Stimulated activated CD8-positive, alpha-beta memory T cell treated with anti-CD3 and anti-CD28 coated beads, Interleukin-7, amount 100 ng/mL, for 48 hours (primary cell): ENCODE measurements around the gene MAB21L4.

Experiments used
- DNase-seq, 2 donors: peaks; one replicate each; pipeline ENCODE4 v3.0.0-alpha.2; 2020; ENCODE audit warnings: low read depth in 1 of 2; ENCODE audit errors: extremely low read depth in 1 of 2

MAB21L4 gene

DNA sequence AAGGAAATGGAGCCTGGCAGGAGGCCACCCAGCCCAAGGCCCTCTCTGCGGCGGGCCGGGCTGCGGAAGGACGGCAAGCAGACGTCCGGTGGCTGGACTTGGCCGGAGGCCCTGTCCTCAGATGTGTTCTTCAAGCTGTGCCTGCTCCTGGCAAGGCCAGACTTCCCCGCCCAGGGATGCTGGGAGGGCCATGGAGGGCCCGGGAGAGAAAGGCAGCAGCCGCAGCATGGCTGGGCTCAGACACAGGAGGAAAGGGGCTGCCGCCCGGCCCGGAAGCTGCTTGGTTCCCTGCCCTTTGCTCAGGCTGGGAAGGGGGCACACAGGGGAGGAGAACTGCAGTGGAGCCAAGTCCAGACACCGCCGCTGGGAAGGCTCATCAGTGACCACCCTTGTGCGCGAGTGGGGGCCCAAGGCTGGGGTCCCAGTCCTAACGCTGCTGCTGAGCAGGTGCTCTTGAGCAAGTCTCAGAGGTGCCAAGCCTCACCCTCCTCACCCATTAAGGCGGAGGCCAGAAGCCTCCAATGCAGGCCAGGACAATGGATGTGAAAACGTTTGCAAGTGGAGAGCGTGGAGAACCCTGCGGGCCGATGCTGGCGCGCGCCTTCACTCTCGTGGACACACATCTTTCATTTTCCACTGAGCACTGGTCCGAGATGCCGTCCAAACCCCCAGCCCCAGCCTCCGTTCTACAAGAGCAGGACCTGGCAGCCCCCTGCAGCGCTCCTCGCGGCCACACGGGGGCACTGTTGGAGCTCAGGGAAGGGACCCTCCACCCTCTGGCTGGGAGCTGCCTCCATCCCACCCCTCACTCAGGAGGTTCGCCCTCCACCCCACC, 18.1 kb upstream of the MAB21L4 start:
- peak; percentile 32 to 44 for DNase-seq

DNA sequence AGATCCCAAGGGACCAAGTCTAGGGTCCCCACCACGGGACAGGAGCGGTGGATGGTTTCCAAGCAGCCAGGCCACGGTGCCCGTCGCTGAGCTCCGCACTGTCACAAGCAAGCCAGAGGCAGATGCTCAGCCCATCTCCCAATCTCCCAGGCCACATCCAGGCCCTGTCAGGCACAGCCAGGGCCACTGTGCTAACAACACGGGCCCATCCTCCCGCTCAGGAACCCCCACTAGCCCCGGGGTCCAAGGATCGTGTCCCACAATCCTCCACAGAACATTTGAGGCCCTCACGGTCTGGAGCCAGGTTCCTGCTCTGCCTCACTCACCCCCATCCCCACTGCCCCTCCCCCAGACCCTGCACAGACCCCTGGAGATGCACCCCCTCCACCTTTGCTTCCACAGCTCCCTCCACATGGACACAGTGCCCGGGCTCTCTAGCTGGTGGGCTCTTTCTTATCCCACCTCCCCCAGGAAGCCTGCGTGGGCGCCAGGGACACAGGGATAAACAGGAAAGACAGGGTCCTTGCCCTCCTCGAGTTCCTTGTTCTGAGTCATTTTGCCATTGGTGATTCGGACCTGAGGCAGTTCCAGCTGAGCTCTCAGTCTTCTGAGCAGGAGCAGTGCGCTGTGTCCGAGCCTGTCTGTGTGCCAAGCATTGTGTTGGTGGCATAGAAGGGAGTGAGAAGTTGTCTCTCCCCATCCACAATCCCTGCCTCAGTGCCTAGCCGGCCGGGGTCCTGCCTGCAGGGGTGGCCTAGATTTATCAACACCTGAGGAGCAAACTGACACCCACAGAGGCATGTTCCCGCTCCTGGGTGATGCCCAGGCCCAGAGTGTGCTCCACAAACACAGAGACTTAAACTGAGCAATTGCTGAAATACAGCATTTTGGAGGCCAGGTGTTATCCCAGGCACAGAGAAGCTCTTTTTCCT, 17.2 kb upstream of the MAB21L4 start:
- DNase-seq: no peak

DNA sequence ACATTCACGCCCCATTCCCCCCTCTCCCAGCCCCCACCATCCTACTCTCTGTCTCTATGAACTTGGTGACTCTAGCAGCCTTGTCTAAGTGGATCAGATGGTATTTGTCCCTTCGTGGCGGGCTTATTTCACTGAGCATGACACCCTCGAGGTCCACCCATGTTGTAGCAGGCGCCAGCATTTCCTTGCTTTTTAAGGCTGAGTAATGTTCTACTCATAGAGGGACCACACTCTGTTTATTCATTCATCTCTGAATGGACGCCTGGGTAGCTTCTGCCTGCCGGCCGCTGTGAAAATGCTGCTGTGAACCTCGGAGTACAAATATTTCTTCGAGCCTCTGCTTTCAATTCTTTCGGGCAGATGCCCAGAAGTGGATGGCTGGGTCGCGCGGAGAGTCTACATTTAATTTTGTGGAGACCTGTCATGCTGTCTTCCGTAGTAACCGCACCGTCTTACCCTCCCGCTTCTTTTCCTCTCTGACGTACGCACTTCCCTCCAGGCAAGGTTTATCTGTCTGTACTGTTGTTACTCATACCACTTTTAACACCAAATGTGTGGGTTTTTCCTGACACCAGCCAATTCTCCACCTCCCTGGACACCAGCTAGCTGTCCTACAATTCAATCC, 15.8 kb upstream of the MAB21L4 start:
- DNase-seq: no peak

DNA sequence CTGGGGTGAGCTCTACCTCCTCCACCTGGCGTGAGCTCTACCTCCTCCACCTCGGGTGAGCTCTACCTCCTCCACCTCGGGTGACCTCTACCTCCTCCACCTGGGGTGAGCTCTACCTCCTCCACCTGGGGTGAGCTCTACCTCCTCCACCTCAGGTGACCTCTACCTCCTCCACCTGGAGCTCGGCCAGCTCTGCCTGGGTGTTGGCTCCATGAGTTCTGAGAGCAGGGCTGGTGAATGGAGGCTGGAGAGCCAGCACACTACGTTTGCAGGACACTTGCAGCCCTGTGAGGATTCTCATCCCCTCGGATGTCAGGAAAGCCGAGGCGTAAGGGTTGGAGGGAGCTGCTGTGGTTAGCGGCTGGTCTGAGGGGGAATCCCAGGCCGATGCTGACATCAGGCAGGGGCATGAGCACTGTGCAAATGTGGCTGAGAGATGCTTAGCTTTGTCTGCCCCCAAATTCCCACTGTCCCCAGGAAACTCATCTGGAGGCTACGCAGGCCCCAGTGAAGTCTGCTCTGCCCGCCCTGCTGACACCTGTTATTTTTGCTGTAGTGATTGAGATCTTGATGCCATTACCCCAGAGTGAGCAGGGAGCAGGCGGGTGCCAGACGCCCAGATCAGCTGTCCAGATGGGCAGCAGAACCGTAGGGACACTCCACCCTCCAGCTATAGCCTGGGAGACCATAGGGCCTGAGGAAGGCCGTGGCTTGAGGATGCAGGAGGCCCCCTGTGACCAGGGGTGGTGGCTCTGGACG, 13.4 kb upstream of the MAB21L4 start:
- DNase-seq: no peak

DNA sequence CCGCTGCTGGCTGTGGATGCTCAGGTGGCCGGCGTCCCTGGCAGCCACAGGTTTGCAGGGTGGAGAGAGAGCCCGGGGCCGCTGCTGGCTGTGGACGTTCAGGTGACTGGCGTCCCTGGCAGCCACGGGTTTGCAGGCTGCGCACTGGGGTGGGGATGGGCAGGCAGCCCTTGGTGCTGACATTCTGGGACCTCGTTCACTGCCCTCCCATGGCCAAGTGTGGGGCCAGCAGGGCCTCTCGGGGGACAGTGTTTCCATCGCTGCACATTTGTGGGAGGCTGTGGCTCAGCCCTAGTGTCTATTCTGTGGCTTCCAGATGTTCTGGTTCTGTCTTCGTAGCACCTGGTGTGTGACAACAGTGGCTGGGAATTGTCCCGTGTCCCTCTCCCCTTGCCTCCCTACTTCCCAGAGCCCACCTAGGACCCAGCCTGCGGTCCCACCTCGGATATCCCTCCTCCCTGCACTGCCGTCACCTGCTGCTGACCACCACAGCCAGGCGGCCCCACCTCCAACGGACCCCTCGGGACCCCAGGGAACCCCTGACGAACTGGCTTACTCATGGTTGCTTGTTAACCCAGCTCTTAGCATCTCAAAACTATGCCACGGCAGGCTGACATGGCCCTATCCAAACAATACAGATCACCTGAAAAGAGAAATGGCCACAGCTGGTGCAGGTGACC, 11.1 kb upstream of the MAB21L4 start:
- no peak for DNase-seq

DNA sequence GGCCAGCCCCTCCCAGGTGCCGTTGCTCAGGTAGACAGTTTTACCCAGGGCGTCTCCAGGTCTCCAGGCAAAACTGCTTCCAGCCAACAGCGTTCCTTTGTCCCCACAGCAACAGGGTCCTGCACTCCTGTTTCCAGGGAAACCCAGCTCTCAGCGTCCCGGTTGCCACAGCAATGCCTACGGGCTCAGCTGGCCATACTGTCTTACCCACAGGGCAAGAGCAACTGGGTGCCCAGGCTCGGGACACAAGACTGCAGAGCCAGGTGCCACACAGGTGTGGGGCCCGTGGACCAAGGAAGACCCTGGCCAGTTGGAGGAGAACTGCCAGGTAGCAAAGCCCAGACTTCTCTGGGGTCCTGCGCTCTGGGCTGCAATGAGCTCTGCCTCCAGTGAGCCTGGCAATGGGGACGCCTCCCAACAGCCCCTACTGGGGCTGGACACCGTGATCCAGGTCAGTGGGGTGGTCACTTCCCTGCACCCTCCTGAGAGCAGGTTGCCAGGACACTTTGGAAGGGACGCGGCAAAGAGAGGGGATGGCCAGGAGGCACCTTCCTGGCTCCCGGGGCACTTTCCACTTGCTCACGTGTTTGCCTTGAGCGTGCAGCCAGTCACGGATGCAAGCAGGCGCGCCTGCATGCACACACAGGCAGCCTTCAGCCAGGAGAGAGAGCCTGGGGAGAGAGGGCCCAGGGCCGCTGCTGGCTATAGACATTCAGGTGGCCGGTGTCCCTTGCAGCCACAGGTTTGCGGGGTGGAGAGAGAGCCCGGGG, 10.4 kb upstream of the MAB21L4 start, which contains the start of gene CROCC2:
Gene CROCC2 (plus strand): TSS at position 196 of the 770 bp plus-strand sequence. CDS start 178 bp downstream, at position 374.
- no peak for DNase-seq

DNA sequence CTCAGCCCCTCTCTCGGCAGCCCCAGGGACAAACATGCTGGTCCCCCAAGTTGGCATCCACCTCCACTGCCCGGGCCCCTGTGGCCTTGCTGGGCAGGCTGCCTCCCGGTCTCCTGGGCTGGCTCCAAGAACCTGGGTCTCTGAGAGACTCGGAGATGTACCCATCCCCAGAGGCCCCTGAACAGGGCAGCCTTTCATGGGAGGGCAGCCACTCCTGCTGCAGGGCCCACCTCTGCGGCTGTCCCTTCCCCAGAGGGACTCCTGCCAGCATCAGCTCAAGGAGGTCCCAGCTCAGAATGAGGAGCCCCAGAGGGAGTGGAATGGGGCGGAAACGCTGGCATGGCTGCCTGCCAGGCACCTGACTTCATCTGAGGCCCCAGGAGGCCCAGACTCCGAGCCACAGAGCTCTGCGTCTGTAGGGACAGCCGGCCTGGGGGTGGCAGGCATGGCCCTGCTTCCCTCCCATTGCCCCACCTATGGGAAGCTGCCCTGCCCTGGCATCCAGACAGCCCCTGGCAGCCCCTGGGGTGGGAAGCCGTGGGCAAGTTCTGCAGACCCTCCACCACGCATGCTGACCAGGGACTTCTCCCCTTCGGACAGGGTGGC, 9.3 kb upstream of the MAB21L4 start:
- no peak for DNase-seq

DNA sequence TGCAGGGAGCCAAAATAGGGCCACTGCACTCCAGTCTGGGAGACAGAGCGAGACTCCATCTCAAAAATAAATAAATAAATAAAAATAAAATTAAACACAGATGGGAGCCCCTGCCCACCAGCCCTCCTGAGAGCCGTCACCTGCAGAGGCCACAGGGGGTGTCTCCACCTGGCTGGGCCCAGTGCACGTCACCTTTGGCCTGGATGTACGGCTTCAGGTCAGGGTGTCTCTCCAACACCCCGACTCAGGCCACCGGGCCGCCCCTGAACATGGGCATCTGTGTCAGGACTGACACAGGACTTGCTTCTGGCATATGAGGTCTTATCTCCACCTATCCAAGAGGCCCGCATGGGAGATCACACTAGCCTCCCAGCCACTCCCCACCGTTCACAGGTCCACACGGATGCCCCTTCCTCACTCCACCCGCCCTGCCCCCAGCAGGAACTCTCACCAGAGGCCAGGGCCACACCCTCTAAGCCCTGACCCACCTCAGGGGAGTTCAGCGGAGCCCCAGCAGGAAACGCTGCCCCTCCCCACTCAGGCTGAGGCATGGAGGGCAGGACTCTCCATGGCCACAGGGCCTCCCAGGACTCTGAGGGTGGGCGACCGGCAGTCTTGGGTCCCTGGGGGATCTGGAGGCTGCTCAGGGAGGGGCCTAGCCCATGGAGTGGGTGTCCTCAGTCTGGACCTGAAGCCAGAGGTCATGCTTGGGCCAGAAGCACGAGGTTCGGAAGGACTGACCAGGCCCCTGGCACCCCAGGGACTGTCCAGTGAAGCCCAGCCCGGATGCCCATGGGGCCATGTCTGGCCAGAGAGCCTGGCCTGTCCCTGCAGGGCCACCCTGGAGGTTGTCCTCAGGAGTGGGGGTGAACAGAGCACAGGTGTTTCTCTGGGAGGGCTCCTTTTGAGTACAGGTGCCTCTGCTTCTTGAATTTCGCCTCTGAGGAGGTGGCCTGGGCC, 8.5 kb upstream of the MAB21L4 start:
- DNase-seq: no peak

DNA sequence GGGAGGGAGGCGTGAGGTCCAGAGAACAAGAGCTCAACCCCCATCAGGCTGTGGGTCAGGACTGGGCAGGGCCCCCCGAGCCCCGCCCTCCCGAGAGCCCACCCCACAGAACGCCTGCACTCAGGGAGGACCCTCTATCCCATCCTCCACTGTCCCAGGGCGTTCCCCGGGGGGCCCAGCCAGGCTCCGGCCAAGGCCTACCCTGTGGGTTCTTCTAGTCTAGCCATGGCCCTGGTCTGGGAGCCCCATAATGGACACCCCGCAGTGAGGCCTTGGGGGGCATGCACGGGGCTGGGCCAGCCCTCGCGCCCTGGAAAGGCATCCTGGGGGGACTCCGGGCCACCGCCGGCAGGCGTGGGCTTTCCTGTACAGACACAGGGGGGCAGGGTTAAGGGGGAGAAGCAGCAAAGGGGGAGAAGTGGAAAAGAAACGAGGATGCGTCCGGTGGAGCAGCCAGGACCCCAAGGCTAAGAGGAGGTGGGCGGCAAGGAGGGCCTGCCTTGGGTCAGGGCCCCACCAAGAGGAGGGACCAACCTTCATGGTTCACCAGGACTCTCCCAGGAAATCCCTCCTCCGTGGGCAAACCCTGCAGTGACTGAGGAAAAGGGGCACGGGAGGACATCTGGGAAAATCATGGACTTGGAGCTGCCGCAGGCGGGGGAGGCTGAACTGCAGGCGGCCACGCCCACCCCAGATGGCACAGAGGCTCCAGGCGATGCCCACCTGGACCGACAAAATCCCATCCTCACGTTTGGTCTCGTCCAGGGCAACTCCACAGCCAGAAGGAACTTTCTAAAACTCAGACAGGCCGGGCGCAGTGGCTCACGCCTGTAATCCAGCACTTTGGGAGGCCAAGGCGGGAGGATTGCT, 7.5 kb upstream of the MAB21L4 start:
- DNase-seq: no peak

DNA sequence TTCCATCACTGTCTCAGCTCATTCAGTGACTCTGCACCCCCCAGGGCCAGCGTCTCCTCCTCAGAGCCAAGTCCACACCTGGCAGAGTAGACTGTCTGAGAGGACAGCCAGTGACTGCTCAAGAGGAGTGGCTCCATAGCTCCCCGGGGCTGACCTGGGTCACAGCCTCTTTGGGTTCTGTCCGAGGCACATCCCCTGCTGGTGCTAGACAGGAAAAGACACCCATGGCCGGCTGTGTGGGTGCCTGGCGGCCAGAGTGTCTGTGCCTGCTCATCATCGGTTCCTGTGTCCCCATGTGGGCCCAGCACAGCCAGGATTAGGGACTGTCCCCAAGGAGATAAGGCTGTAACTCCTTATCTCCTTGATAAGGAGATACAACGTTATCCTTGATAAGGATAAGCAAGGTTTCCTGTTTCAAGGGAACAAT, 6.7 kb upstream of the MAB21L4 start:
- no peak for DNase-seq

DNA sequence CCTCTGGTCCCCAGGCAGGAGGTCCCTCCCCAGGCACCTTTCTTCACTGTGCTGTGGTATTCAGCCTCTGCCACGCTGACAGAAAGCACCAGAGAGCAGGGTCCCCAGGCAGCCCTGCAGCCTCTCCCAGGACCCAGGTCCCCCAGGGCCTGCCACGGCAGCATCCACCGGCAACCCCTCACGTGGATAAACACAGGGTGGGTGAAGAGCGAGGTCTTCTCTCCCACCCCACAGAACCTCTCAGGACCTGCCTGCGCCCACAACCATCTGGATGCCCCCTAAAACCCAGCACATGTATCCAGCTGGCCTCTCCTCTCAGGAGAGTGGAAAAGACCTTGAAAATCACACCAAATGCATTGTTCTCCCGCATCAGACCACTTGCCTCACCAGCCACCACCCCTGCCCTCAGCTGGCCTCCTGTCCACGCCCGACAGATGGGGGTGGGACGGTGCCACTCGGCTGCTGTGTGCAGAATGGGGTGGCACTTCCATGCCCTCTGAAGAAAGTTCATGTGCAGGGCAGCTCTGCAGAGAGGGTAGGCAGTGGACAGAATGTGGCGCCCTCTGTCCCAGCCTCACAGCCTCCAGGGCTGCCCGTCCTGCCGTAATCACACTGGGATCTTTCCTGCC, 6.1 kb upstream of the MAB21L4 start:
- DNase-seq: no peak

DNA sequence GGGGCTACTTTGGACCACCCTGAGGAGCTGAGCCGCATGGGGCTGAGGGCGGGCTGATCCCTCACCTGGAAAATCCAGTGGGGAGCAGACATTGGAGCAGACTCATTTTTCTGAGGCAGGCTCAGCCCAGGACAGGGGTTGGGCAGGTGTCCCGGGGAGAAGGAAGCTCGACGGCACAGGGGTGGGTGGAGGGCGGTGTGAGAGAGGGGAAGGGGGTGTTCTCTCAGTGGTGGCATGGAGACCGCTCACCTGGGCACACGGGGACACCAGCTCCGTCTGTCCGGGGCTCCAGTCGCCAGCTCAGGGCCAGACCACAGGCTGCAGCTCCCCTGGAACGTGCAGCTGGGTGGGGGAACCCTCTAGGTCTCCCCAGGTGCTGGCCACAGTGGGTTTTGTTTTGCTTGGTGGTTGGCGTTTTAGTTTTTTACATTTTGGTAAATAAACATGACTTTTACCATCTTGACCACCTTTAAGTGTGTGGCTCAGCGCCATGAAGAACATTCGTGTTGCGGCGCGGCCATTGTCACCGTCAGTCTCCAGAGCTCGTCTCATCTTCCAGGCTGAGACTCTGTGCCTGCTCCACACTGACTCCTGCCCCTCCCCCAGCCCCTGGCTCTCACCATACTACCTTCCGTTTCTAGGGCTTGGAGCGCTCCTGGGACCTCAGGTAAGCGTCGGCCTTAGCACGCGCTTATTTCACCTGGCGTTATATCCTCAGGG, 4.3 kb upstream of the MAB21L4 start:
- no peak for DNase-seq

DNA sequence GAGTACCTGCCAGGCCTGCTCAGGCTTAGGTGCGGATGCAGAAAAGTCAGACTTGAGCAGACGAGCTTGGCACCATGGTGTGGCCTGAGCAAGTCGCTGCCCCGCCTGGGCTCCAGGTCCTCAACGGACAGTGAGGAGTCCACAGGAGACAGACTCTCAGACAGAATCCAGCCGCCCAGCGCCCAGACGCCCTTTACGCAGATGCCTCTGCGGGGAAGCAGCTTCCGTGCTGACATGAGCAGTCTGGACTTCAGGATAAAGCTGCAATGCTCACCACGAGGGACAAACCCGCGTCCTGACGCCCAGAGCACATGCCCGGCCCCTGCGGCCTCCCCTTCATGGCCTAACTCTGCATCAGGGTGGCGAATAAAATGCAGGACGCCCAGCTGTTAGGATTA, 3.5 kb upstream of the MAB21L4 start:
- no peak for DNase-seq

DNA sequence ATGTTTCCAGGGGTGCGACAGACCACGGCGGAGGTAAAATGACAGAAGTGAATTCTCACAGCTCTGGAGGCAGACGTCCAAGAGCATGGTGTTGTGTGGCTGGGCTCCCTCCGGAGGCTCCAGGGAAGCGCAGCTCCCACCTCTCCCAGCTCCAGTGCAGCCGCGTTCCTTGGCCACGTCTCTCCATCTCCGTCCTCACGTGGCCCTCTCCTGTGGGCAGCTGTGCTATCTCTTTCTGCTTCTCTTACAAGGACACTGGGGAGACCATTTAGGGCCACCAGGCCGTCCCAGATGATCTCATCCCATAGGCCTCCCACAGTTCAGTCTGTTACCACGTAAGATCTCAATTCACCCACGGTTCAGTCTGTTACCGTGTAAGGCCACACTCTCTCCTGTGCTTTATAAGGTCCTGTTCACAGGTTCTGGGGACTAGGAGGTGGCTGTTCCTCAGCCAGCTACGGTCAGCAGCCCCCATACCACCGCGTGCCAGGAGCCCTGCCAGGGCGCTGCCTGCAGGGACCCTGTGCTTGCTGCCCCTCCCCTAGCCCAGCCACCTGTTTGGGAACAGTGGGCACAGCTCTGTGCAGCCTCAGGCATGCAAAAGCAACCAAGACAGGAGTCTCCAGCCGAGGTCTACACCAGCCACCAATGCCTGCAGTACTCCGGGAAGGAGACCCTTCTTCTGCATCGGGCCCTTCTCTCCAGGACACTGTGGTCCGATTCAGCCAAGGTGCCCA, 2.9 kb upstream of the MAB21L4 start:
- no peak for DNase-seq
